Vein endothelial cell (primary cell): ENCODE results near the gene ASAH2B. TPM values are rescaled to one million over a fixed set of nuclear protein-coding genes. Genes with fewer than 3 reads are reported as not detected.

ENCODE experiments used
- total RNA-seq: library from RNA; depleted of rRNA; stranded (reverse); fragments of >200 nt; gene quantifications from 2 replicates; pipeline ENCODE4 v1.2.3, GENCODE V29; 2012

ASAH2B gene
- 5.3 and 5.9 TPM in 2 replicates for total RNA-seq

GRCh38 chr10:50739618-50740292, at the start of gene ASAH2B:
Gene ASAH2B, plus strand, starts transcription at chr10:50739936. Its CDS starts 5,195 bp downstream, at chr10:50745131.

Other genes starting within 250 kb of the ASAH2B start
- 42.5 and 45.1 TPM in 2 replicates for gene SGMS1, start 116.0 kb upstream of the ASAH2B start, total RNA-seq
- not detected in 2 replicates for gene A1CF, start 145.7 kb downstream of the ASAH2B start, total RNA-seq